Measurements from ENCODE around the gene RILPL2. TPM values are rescaled to one million over a fixed set of nuclear protein-coding genes. Genes with fewer than 3 reads are reported as not detected.
"Not testable (repeated sequence)": the region's sequence is repeated elsewhere in the genome, so short reads cannot be mapped to it uniquely, and the experiment has no call there.

Gene RILPL2
- total RNA-seq, 1 donor from 2014 or later, result 18.6 TPM

GRCh38 chr12:123387508-123388176 is 48.8 kb downstream of the RILPL2 start:
- Histone ChIP-seq H3K27me3 (ENCODE audit: low read depth) (no peaks in the 10 kb centered on the region), H3K4me1 (peaks cover 49% of the 10 kb centered on the region), H3K9me3 (no peaks in the 10 kb centered on the region), H3K4me3 (peak overlapping the region; percentile 65), H3K27ac (peak overlapping the region; percentile 87), H3K36me3 (peaks cover 21% of the 10 kb centered on the region)
- no peak for TF ChIP-seq CTCF (IDR thresholded peaks at IDR 0.05)
- ATAC-seq (no peak), DNase-seq (no peak)
- intact Hi-C loops (cut with DNase I), result no loop called here

- H3K27me3 ChIP-seq (ENCODE audit: low read depth); DNase-seq; H3K36me3 ChIP-seq; intact Hi-C loops (cut with DNase I); H3K4me3 ChIP-seq; H3K27ac ChIP-seq; ATAC-seq; H3K9me3 ChIP-seq: not testable (repeated sequence)
- peaks cover 28% of the 10 kb centered on the region for H3K4me1 ChIP-seq
These were observed 50.9 kb downstream of the RILPL2 start for GRCh38 chr12:123385536-123385935.

- Histone ChIP-seq H3K4me1 (peaks cover 23% of the 10 kb centered on the region), H3K27me3 (ENCODE audit: low read depth) (no peaks in the 10 kb centered on the region)
These were observed 51.5 kb downstream of the RILPL2 start for GRCh38 chr12:123384994-123385376.

GRCh38 chr12:123384318-123384993 is 52.0 kb downstream of the RILPL2 start:
- Histone ChIP-seq H3K36me3 (no peaks in the 10 kb centered on the region), H3K4me3 (peak overlapping the region; percentile 84), H3K27ac (peak overlapping the region; percentile 76), H3K9me3 (no peaks in the 10 kb centered on the region), H3K27me3 (ENCODE audit: low read depth) (no peaks in the 10 kb centered on the region), H3K4me1 (peaks cover 18% of the 10 kb centered on the region)
- no peak for DNase-seq
- no peak for TF ChIP-seq CTCF (IDR thresholded peaks at IDR 0.05)
- ATAC-seq, result peak in 1 of 2 donors; percentile 9
- intact Hi-C loops (cut with DNase I), result no loop called here

More at GRCh38 chr12:123384994-123385376, 51.5 kb downstream of the RILPL2 start:
- ATAC-seq, result no peak
- Histone ChIP-seq H3K36me3 (no peaks in the 10 kb centered on the region), H3K9me3 (no peaks in the 10 kb centered on the region), H3K27ac (no peak overlapping the region), H3K4me3 (peak overlapping the region; percentile 84)
- DNase-seq, result no peak
- no peak for TF ChIP-seq CTCF (IDR thresholded peaks at IDR 0.05)
- intact Hi-C loops (cut with DNase I), result no loop called here

- ATAC-seq (no peak), DNase-seq (no peak)
- no peak for TF ChIP-seq CTCF (IDR thresholded peaks at IDR 0.05)
- H3K36me3 ChIP-seq, result no peaks in the 10 kb centered on the region
- no peak overlapping the region for H3K4me3 ChIP-seq
- H3K4me1 ChIP-seq, result peaks cover 11% of the 10 kb centered on the region
- no peaks in the 10 kb centered on the region for H3K9me3 ChIP-seq
- no peak overlapping the region for H3K27ac ChIP-seq
- no peaks in the 10 kb centered on the region for H3K27me3 ChIP-seq (ENCODE audit: low read depth)
- intact Hi-C loops (cut with DNase I), result no loop called here
These were observed 53.8 kb downstream of the RILPL2 start for GRCh38 chr12:123382684-123383083.

- H3K9me3 ChIP-seq, result no peaks in the 10 kb centered on the region
- intact Hi-C loops (cut with DNase I), result no loop called here
- no peak overlapping the region for H3K27ac ChIP-seq
- H3K4me3 ChIP-seq, result no peak overlapping the region
- H3K4me1 ChIP-seq, result peaks cover under 1% of the 10 kb centered on the region
- H3K36me3 ChIP-seq, result no peaks in the 10 kb centered on the region
- TF ChIP-seq CTCF (IDR thresholded peaks at IDR 0.05), result no peak
- DNase-seq, result peak; percentile 6
- H3K27me3 ChIP-seq (ENCODE audit: low read depth), result no peaks in the 10 kb centered on the region
- ATAC-seq, result no peak
These were observed 57.1 kb downstream of the RILPL2 start for GRCh38 chr12:123379391-123379790.

GRCh38 chr12:123372415-123372814 is 64.1 kb downstream of the RILPL2 start:
- DNase-seq; ATAC-seq; H3K27me3 ChIP-seq (ENCODE audit: low read depth); H3K27ac ChIP-seq; H3K36me3 ChIP-seq; intact Hi-C loops (cut with DNase I); H3K4me1 ChIP-seq; H3K9me3 ChIP-seq; H3K4me3 ChIP-seq: not testable (repeated sequence)

- H3K9me3 ChIP-seq; ATAC-seq; H3K4me1 ChIP-seq; intact Hi-C loops (cut with DNase I); H3K4me3 ChIP-seq; H3K27ac ChIP-seq; H3K27me3 ChIP-seq (ENCODE audit: low read depth); H3K36me3 ChIP-seq; DNase-seq: not testable (repeated sequence)
These were observed 64.7 kb downstream of the RILPL2 start for GRCh38 chr12:123371667-123372368.

All from lower lobe of right lung (tissue), 2 donors.